H1 (cell line): Measurements from ENCODE around the gene ZNF536. TPM values are rescaled to one million over a fixed set of nuclear protein-coding genes. Genes with fewer than 3 reads are reported as not detected.
A peak's percentile ranks its signal among the peaks of the same experiment; 100 is the strongest.

Experiments used
- CTCF ChIA-PET: fragments of 300-600 bp; sonication (Branson Sonifier 250); formaldehyde crosslinking; loops from one replicate; lab custom pipeline; 2021; ENCODE audit not compliant: partially characterized antibody; lab: Charles Lee
- POLR2A ChIA-PET: fragments of 300-600 bp; sonication (Branson Sonifier 250); formaldehyde crosslinking; loops from one replicate; lab custom pipeline; 2021; ENCODE audit warnings: inconsistent platforms; ENCODE audit not compliant: partially characterized antibody; lab: Charles Lee
- DNase-seq, 2 experiments: peaks; one replicate each; pipeline versions ENCODE4 v3.0.0 to v3.0.0-alpha.2; 2010 to 2022; ENCODE audit warnings: low spot score in 2 of 2, low read depth in 1 of 2, mixed read lengths in 1 of 2
- FAIRE-seq: peaks from 2 replicates; lab custom pipeline; 2011; peaks lifted over from hg19 to GRCh38; lab: Jason Lieb, UNC
- H2AFZ ChIP-seq: 2 replicates; pipeline ENCODE4 v1.8.1; 2012; ENCODE audit warnings: low read length, inconsistent platforms
- H2AK5ac ChIP-seq: 2 replicates; pipeline ENCODE4 v1.6.1; 2013; ENCODE audit warnings: low read depth, low read length
- H2BK120ac ChIP-seq: replicated peaks from 2 replicates; pipeline ENCODE3; 2013; ENCODE audit warnings: low read depth, low read length, inconsistent platforms
- H2BK12ac ChIP-seq: 2 replicates; pipeline ENCODE4 v1.6.1; 2013; ENCODE audit warnings: low read depth, low read length
- H2BK15ac ChIP-seq: 2 replicates; pipeline ENCODE4 v1.6.1; 2013; ENCODE audit warnings: low read length
- H2BK20ac ChIP-seq: 2 replicates; pipeline ENCODE4 v1.6.1; 2013; ENCODE audit warnings: low read length
- H2BK5ac ChIP-seq: 2 replicates; pipeline ENCODE4 v1.6.1; 2013; ENCODE audit warnings: low read depth, low read length
- H3K14ac ChIP-seq: 2 replicates; pipeline ENCODE4 v1.6.1; 2013; ENCODE audit warnings: inconsistent platforms; ENCODE audit not compliant: insufficient read length
- H3K18ac ChIP-seq: 2 replicates; pipeline ENCODE4 v1.6.1; 2013; ENCODE audit warnings: low read length; ENCODE audit errors: extremely low read depth
- H3K23ac ChIP-seq: 2 replicates; pipeline ENCODE4 v1.6.1; 2013; ENCODE audit warnings: inconsistent platforms; ENCODE audit not compliant: insufficient read length
- H3K23me2 ChIP-seq: 2 replicates; pipeline ENCODE4 v1.6.1; 2013; ENCODE audit warnings: low read depth, low read length
- H3K27ac ChIP-seq: 2 replicates; pipeline ENCODE4 v1.6.1; 2011; ENCODE audit warnings: low read depth, low read length, inconsistent platforms
- H3K27me3 ChIP-seq, 4 experiments: replicated peaks in 1 of 4; 1 replicate in 1 of 4; 2 replicates in 3 of 4; pipeline versions ENCODE4 v1.6.1 to v1.8.1; 2011 to 2013; ENCODE audit warnings: low read length in 3 of 4, mild to moderate bottlenecking in 3 of 4, inconsistent platforms in 2 of 4, mixed read lengths in 2 of 4, moderate library complexity in 1 of 4; ENCODE audit not compliant: control insufficient read depth in 3 of 4, insufficient read depth in 3 of 4; ENCODE audit errors: extremely low read depth in 1 of 4
- H3K36me3 ChIP-seq, 4 experiments: 2 replicates each; pipeline versions ENCODE4 v1.6.1 to v1.8.1; 2011 to 2013; ENCODE audit warnings: mild to moderate bottlenecking in 4 of 4, low read length in 3 of 4, moderate library complexity in 2 of 4, control low read depth in 1 of 4, inconsistent platforms in 1 of 4; ENCODE audit not compliant: insufficient read depth in 4 of 4, control insufficient read depth in 2 of 4
- H3K4ac ChIP-seq: replicated peaks from 2 replicates; pipeline ENCODE3; 2013; ENCODE audit warnings: low read length, low read depth, mixed read lengths, inconsistent platforms; ENCODE audit not compliant: insufficient read length
- H3K4me1 ChIP-seq, 4 experiments: replicated peaks in 1 of 4; 1 replicate in 1 of 4; 2 replicates in 3 of 4; pipeline versions ENCODE4 v1.6.1 to v1.8.1; 2011 to 2013; ENCODE audit warnings: low read length in 3 of 4, inconsistent platforms in 2 of 4, mixed read lengths in 1 of 4; ENCODE audit not compliant: insufficient read depth in 4 of 4, control insufficient read depth in 3 of 4
- H3K4me2 ChIP-seq, 2 experiments: 2 replicates each; pipeline versions ENCODE4 v1.6.1 to v1.8.1; 2011 to 2013; ENCODE audit warnings: low read depth in 2 of 2, low read length in 2 of 2, control low read depth in 1 of 2, inconsistent platforms in 1 of 2, mild to moderate bottlenecking in 1 of 2; ENCODE audit not compliant: insufficient read depth in 1 of 2
- H3K4me3 ChIP-seq, 4 experiments: fragments of 200-600, 300-600 bp in 1 of 4; sonication (generic), shearing (Covaris generic), sonication (Bioruptor Twin) in 1 of 4; 2 replicates each; pipeline versions ENCODE4 v1.5.1 to v1.8.1; 2011 to 2016; ENCODE audit warnings: low read length in 4 of 4, low read depth in 3 of 4, control low read depth in 2 of 4, inconsistent platforms in 2 of 4, mild to moderate bottlenecking in 2 of 4, mixed read lengths in 1 of 4, moderate library complexity in 1 of 4; ENCODE audit not compliant: insufficient read depth in 2 of 4; ENCODE audit errors: extremely low read depth in 1 of 4
- H3K56ac ChIP-seq: replicated peaks from 2 replicates; pipeline ENCODE3; 2013; ENCODE audit warnings: low read depth, mild to moderate bottlenecking, mixed read lengths, low read length, inconsistent platforms; ENCODE audit not compliant: insufficient read length
- H3K79me1 ChIP-seq: 2 replicates; pipeline ENCODE4 v1.6.1; 2013; ENCODE audit warnings: low read depth, low read length, control low read depth
- H3K79me2 ChIP-seq, 2 experiments: 2 replicates each; pipeline versions ENCODE4 v1.6.1 to v1.8.1; 2012 to 2013; ENCODE audit warnings: low read length in 2 of 2, mild to moderate bottlenecking in 2 of 2, inconsistent platforms in 1 of 2; ENCODE audit not compliant: insufficient read depth in 2 of 2, control insufficient read depth in 1 of 2
- H3K9ac ChIP-seq, 4 experiments: replicated peaks in 1 of 4; 1 replicate in 1 of 4; 2 replicates in 3 of 4; pipeline versions ENCODE4 v1.6.1 to v1.8.1; 2011 to 2013; ENCODE audit warnings: low read depth in 3 of 4, low read length in 3 of 4, control low read depth in 2 of 4, mild to moderate bottlenecking in 2 of 4, moderate library complexity in 2 of 4, inconsistent platforms in 1 of 4; ENCODE audit errors: extremely low read depth in 1 of 4
- H3K9me3 ChIP-seq, 2 experiments: 2 replicates each; pipeline versions ENCODE4 v1.6.1 to v1.8.1; 2012 to 2013; ENCODE audit warnings: mild to moderate bottlenecking in 2 of 2, moderate library complexity in 2 of 2, control low read depth in 1 of 2, inconsistent platforms in 1 of 2, low read depth in 1 of 2, low read length in 1 of 2, mixed read lengths in 1 of 2; ENCODE audit not compliant: insufficient read depth in 2 of 2
- H4K20me1 ChIP-seq, 2 experiments: replicated peaks in 1 of 2; 2 replicates each; pipeline versions ENCODE3 to v1.8.1; 2011 to 2013; ENCODE audit warnings: inconsistent platforms in 2 of 2, low read length in 2 of 2, mild to moderate bottlenecking in 1 of 2; ENCODE audit not compliant: insufficient read depth in 2 of 2, control insufficient read depth in 1 of 2
- H4K5ac ChIP-seq: 2 replicates; pipeline ENCODE4 v1.6.1; 2013; ENCODE audit warnings: low read length, low read depth, mixed read lengths, inconsistent platforms; ENCODE audit not compliant: insufficient read length
- H4K8ac ChIP-seq: 2 replicates; pipeline ENCODE4 v1.8.0; 2013; ENCODE audit warnings: mild to moderate bottlenecking, moderate library complexity, low read length, inconsistent platforms; ENCODE audit not compliant: insufficient read depth; ENCODE audit errors: extremely low read depth
- H4K91ac ChIP-seq: replicated peaks from 2 replicates; pipeline ENCODE3; 2013; ENCODE audit warnings: low read length, mixed read lengths, inconsistent platforms; ENCODE audit not compliant: insufficient read length
- BACH1 ChIP-seq: IDR thresholded peaks from 2 replicates; pipeline ENCODE4 v1.6.1; 2012; ENCODE audit warnings: low read length, improper control_type of control experiment
- BCL11A ChIP-seq, 2 experiments: IDR thresholded peaks; one replicate each; pipeline ENCODE4 v1.6.1; 2011; ENCODE audit warnings: low read depth in 2 of 2, low read length in 2 of 2, mild to moderate bottlenecking in 2 of 2
- CBX5 ChIP-seq: fragments of 300-800, 300-1000 bp; sonication (generic); IDR thresholded peaks from 2 replicates; pipeline ENCODE4 v1.7.1; 2016; ENCODE audit warnings: antibody characterized with exemption, low read length, low read depth
- CEBPB ChIP-seq: IDR thresholded peaks from 2 replicates; pipeline ENCODE4 v1.6.1; 2012; ENCODE audit warnings: low read depth, low read length
- GABPA ChIP-seq: IDR thresholded peaks from 2 replicates; pipeline ENCODE4 v1.6.1; 2011; ENCODE audit warnings: mild to moderate bottlenecking, low read length, moderate library complexity, borderline replicate concordance; ENCODE audit not compliant: insufficient read depth
- KDM1A ChIP-seq: fragments of 200-600, 300-600 bp; sonication (generic); IDR thresholded peaks from 2 replicates; pipeline ENCODE4 v1.7.1; 2016; ENCODE audit warnings: mild to moderate bottlenecking, low read length, borderline replicate concordance
- PHF8 ChIP-seq: fragments of 200-600 bp; sonication (generic); conservative IDR thresholded peaks from 2 replicates; pipeline ENCODE4 v1.7.1; 2012; ENCODE audit warnings: low read depth, mild to moderate bottlenecking, inconsistent platforms, low read length, moderate library complexity
- RBBP5 ChIP-seq: IDR thresholded peaks from 2 replicates; pipeline ENCODE4 v1.7.1; 2012; ENCODE audit warnings: low read depth, mild to moderate bottlenecking, inconsistent platforms, low read length, moderate library complexity, borderline replicate concordance
- RFX5 ChIP-seq: IDR thresholded peaks from 2 replicates; pipeline ENCODE4 v1.6.1; 2011; ENCODE audit warnings: low read depth, low read length, improper control_type of control experiment, borderline replicate concordance
- RXRA ChIP-seq: IDR thresholded peaks from 2 replicates; pipeline ENCODE4 v1.6.1; 2011; ENCODE audit warnings: low read depth, mild to moderate bottlenecking, low read length, moderate library complexity; ENCODE audit not compliant: insufficient read depth
- SUZ12 ChIP-seq: fragments of 200-600 bp; sonication (generic); IDR thresholded peaks from 2 replicates; pipeline ENCODE4 v1.6.1; 2012; ENCODE audit warnings: mild to moderate bottlenecking, inconsistent platforms, low read length, moderate library complexity, mixed read lengths
- TCF12 ChIP-seq: IDR thresholded peaks from 2 replicates; pipeline ENCODE4 v1.6.1; 2011; ENCODE audit warnings: low read depth, mild to moderate bottlenecking, low read length
- WGBS, 2 experiments: shearing (Covaris generic) in 1 of 2; methylation state at CpG; one replicate each; pipeline versions ENCODE4 v1.1.6 to v1.1.7; 2013 to 2015; ENCODE audit warnings: low lambda C conversion rate in 2 of 2, mixed read lengths in 2 of 2, inconsistent platforms in 1 of 2, low coverage in 1 of 2, missing lambda C conversion rate in 1 of 2; ENCODE audit not compliant: insufficient replicate concordance in 2 of 2, insufficient coverage in 1 of 2, insufficient read length in 1 of 2; ENCODE audit errors: extremely low coverage in 1 of 2, missing lambda C conversion rate in 1 of 2; 5-methylcytosine and 5-hydroxymethylcytosine counted together
- polyA plus RNA-seq, 7 experiments: library from polyadenylated mRNA; depleted of rRNA in 3 of 7; stranded (reverse) in 5 of 7; unstranded in 2 of 7; fragments of >200 nt in 5 of 7; fragments of 200-250 nt in 2 of 7; gene quantifications; 1 replicate in 5 of 7; 2 replicates in 1 of 7; 4 replicates in 1 of 7; pipeline versions ENCODE4 v1.2.1 to v1.2.3, GENCODE V29; 2011 to 2013; ENCODE audit warnings: missing spikeins in 2 of 7, mixed read lengths in 2 of 7
- total RNA-seq: library from RNA; stranded (reverse); fragmentation: NEBNext Ultra II Directional; extraction: Animal tissue kit (Norgen Biotek cat#: 25700); gene quantifications from 2 replicates; pipeline ENCODE4 v1.2.1, GENCODE V29; 2021

The ZNF536 gene
- total and polyA plus RNA-seq, 2 of the 8 experiments (the other 6 are each of a cell fraction or from before 2014, with no cell fraction given), result 0.09 to 0.11 TPM

DNA sequence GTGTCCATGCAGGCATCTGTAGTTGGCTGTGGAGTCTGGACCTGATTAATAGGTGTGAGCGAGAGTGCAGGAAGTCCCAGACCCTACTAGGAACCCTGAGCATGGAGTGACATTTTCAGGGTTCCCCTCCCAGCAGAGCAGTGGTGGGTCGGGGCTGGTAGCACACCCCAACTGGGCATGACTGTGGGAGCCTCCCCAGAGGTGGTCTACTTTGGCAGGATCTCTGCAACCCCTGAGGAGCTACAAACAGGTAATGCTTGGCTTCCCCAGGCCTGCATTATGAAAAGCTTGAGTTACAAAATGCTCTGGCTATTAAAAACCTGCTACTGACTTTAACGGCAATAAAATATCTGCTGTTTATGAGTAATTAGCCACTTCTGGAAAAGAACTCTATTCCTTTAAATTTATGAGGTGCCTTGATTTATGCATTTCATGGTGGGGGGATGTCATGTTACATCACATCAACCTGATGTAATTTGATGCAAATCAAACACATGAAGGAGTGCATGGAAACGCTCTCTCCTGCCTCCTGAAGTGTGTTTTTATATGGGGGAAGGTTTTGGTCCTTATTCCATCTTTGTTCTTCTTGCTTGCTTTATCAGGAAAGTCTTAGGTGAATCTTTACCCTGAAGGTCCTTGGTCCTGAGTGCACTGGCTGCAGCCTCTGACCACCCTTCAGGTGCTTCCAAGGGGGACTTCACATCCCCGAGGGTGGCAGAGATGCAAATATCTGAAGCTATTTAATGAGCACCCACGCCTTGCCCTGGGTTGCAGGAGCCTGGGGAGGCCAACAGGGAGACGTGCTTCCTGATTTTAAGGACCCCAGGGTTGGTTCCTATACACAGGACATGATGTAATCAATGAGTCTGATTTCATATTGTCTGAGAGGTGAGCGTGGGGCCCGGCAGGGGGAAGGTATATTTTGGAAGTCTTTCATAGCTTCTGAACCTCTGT, 54.0 kb downstream of the ZNF536 start:
- Histone ChIP-seq H3K23me2 (peaks cover 5% of the 10 kb centered on the region; the same call in 1 of the 2 replicates), H4K20me1 (no peaks in the 10 kb centered on the region), H2BK12ac (no peak overlapping the region), H2AK5ac (no peak overlapping the region), H2BK20ac (no peak overlapping the region), H3K56ac (no peak overlapping the region), H4K91ac (no peak overlapping the region), H2BK15ac (no peak overlapping the region), H2BK5ac (no peak overlapping the region), H3K79me1 (no peaks in the 10 kb centered on the region), H3K23ac (no peak overlapping the region), H3K9me3 (no peaks in the 10 kb centered on the region), H4K5ac (no peak overlapping the region), H3K14ac (no peak overlapping the region), H3K4me2 (no peak overlapping the region), H3K18ac (no peak overlapping the region), H3K36me3 (no peaks in the 10 kb centered on the region), H3K9ac (no peak overlapping the region), H3K4me1 (no peaks in the 10 kb centered on the region), H3K4ac (no peak overlapping the region), H3K4me3 (no peak overlapping the region), H3K79me2 (no peaks in the 10 kb centered on the region), H2BK120ac (no peak overlapping the region), H3K27ac (no peak overlapping the region), H2AFZ (no peak overlapping the region), H3K27me3 (no peaks in the 10 kb centered on the region), H4K8ac (no peak overlapping the region)
- POLR2A ChIA-PET, result no interaction called here
- CTCF ChIA-PET, result interaction anchor here (1.2 to 2.1 kb wide), 2 partner anchors 12 to 19 kb away, joined by 3 to 9 read pairs; no protein-coding TSS in a partner anchor
- FAIRE-seq (no peak), DNase-seq (peak in 1 of 2 experiments; percentile 20)
- 94% methylated on average over 9 of the region's 9 CpGs; no CpG with 5 or more reads in 1 of the 2 experiments for WGBS, 2 experiments
- TF ChIP-seq CEBPB (no peak), SUZ12 (no peak), GABPA (no peak), RFX5 (no peak), RXRA (no peak), PHF8 (no peak), KDM1A (no peak), BACH1 (no peak), BCL11A (IDR thresholded peaks at IDR 0.05; ENCODE audit: low read depth in 2 of 2, low read length in 2 of 2) (no peak), RBBP5 (no peak), TCF12 (no peak), CBX5 (no peak)
